OCI-LY7 (cell line): ENCODE results near the gene IER5.
"Not testable (repeated sequence)": the region's sequence is repeated elsewhere in the genome, so short reads cannot be mapped to it uniquely, and the experiment has no call there.

Experiments used
- EZH2phosphoT487 ChIP-seq: fragments of 200-600 bp; sonication (generic); IDR thresholded peaks from 2 replicates; pipeline ENCODE4 v1.6.1; 2018; ENCODE audit warnings: low read depth, borderline replicate concordance, mild to moderate bottlenecking, mixed run types, antibody characterized with exemption, low read length, moderate library complexity, mixed read lengths
- TF ChIP-seq, protein P1 (sequence below): fragments of 200-600 bp; sonication (generic); conservative IDR thresholded peaks from 2 replicates; pipeline ENCODE4 v1.5.1; 2014; ENCODE audit warnings: mild to moderate bottlenecking, antibody characterized with exemption, low read length, moderate library complexity, mixed read lengths

- TF ChIP-seq, protein P1, sequence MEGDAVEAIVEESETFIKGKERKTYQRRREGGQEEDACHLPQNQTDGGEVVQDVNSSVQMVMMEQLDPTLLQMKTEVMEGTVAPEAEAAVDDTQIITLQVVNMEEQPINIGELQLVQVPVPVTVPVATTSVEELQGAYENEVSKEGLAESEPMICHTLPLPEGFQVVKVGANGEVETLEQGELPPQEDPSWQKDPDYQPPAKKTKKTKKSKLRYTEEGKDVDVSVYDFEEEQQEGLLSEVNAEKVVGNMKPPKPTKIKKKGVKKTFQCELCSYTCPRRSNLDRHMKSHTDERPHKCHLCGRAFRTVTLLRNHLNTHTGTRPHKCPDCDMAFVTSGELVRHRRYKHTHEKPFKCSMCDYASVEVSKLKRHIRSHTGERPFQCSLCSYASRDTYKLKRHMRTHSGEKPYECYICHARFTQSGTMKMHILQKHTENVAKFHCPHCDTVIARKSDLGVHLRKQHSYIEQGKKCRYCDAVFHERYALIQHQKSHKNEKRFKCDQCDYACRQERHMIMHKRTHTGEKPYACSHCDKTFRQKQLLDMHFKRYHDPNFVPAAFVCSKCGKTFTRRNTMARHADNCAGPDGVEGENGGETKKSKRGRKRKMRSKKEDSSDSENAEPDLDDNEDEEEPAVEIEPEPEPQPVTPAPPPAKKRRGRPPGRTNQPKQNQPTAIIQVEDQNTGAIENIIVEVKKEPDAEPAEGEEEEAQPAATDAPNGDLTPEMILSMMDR = not testable (repeated sequence)
- TF ChIP-seq EZH2phosphoT487 = not testable (repeated sequence)
Measured at GRCh38 chr1:181045946-181046345, 42.6 kb upstream of the IER5 start.
